Activated T-cell treated with anti-CD3 and anti-CD28 coated beads, Interleukin-2, amount 50 U/mL, for 4 hours (primary cell): ENCODE measurements around the gene IGSF10. TPM values are rescaled to one million over a fixed set of nuclear protein-coding genes. Genes with fewer than 3 reads are reported as not detected.

ENCODE experiments used
- ATAC-seq, 2 donors: fragments of 200-7000 bp; cut with Tn5 transposase; one replicate each; pipeline ENCODE4 v1.10.0; 2021
- DNase-seq: peaks from one replicate; pipeline ENCODE4 v3.0.0-alpha.2; 2020
- H3K27me3 Mint-ChIP-seq: one replicate; pipeline ENCODE4 v1.8.0; 2021; ENCODE audit warnings: low read depth, mixed read lengths
- H3K36me3 Mint-ChIP-seq: one replicate; pipeline ENCODE4 v1.8.0; 2022; ENCODE audit warnings: mixed read lengths; ENCODE audit not compliant: insufficient read depth
- H3K4me1 Mint-ChIP-seq: one replicate; pipeline ENCODE4 v1.8.0; 2021; ENCODE audit warnings: low read depth, mixed read lengths
- H3K4me3 Mint-ChIP-seq: one replicate; pipeline ENCODE4 v1.8.0; 2021; ENCODE audit warnings: mild to moderate bottlenecking, moderate library complexity, mixed read lengths
- H3K9me3 Mint-ChIP-seq: one replicate; pipeline ENCODE4 v1.8.0; 2021; ENCODE audit warnings: mixed read lengths
- total RNA-seq, 3 donors: library from RNA; stranded (reverse); gene quantifications; one replicate each; pipeline ENCODE4 v1.2.1, GENCODE V29; 2021

The IGSF10 gene
- total RNA-seq, 3 donors from 2014 or later = 0.03 TPM; not detected in 2

- no peak overlapping the region for H3K4me3 Mint-ChIP-seq
- no peaks in the 10 kb centered on the region for H3K4me1 Mint-ChIP-seq
- no peak for DNase-seq
- peaks cover 7% of the 10 kb centered on the region for H3K27me3 Mint-ChIP-seq
- ATAC-seq = no peak
- H3K36me3 Mint-ChIP-seq = no peaks in the 10 kb centered on the region
- no peaks in the 10 kb centered on the region for H3K9me3 Mint-ChIP-seq
These were observed 45.6 kb downstream of the IGSF10 start for GRCh38 chr3:151415289-151415688.

- DNase-seq (no peak), ATAC-seq (no peak)
- H3K36me3 Mint-ChIP-seq = no peaks in the 10 kb centered on the region
- no peaks in the 10 kb centered on the region for H3K4me1 Mint-ChIP-seq
- H3K4me3 Mint-ChIP-seq = no peak overlapping the region
- no peaks in the 10 kb centered on the region for H3K9me3 Mint-ChIP-seq
- H3K27me3 Mint-ChIP-seq = peaks cover 4% of the 10 kb centered on the region
These were observed 47.9 kb downstream of the IGSF10 start for GRCh38 chr3:151412989-151413388.

Other genes starting within 250 kb of the IGSF10 start
- under 1 TPM in 2 of 3 donors, not detected in 1; 0.20 to 0.26 TPM for gene P2RY14, start 182.5 kb downstream of the IGSF10 start, total RNA-seq
- 1 to 10 TPM; 2.2 to 3.3 (median 2.7) TPM for gene GPR87, start 144.2 kb downstream of the IGSF10 start, total RNA-seq
- not detected for gene P2RY13, start 131.5 kb downstream of the IGSF10 start, total RNA-seq
- gene P2RY12, start 76.3 kb downstream of the IGSF10 start, total RNA-seq = not detected